Activated B cell treated with CpG ODN at 0.5 μM for 24 hours (primary cell): ENCODE measurements around the gene TXNRD2. TPM values are rescaled to one million over a fixed set of nuclear protein-coding genes. Genes with fewer than 3 reads are reported as not detected.
"Not testable (repeated sequence)": the region's sequence is repeated elsewhere in the genome, so short reads cannot be mapped to it uniquely, and the experiment has no call there.

Experiments used
- ATAC-seq: fragments of 200-7000 bp; cut with Tn5 transposase; one replicate; pipeline ENCODE4 v1.10.0; 2021; ENCODE audit warnings: low read depth, mild to moderate bottlenecking, moderate library complexity
- CTCF ChIA-PET: fragments of 350-600 bp; sonication (Branson Sonifier 250); formaldehyde crosslinking; loops from one replicate; lab custom pipeline; 2021; ENCODE audit warnings: antibody characterized with exemption; lab: Charles Lee
- POLR2A ChIA-PET: fragments of 350-600 bp; sonication (Branson Sonifier 250); formaldehyde crosslinking; loops from one replicate; lab custom pipeline; 2021; ENCODE audit warnings: antibody characterized with exemption; lab: Charles Lee
- DNase-seq: peaks from one replicate; pipeline ENCODE4 v3.0.0; 2022
- H3K27ac Mint-ChIP-seq: one replicate; pipeline ENCODE4 v1.8.0; 2020; ENCODE audit warnings: mixed read lengths
- H3K27me3 Mint-ChIP-seq: one replicate; pipeline ENCODE4 v1.8.0; 2021; ENCODE audit warnings: mixed read lengths
- H3K36me3 Mint-ChIP-seq: one replicate; pipeline ENCODE4 v1.8.0; 2021; ENCODE audit warnings: low read depth, mixed read lengths
- H3K4me1 Mint-ChIP-seq: one replicate; pipeline ENCODE4 v1.8.0; 2021; ENCODE audit warnings: mixed read lengths
- H3K4me3 Mint-ChIP-seq: one replicate; pipeline ENCODE4 v1.8.0; 2020; ENCODE audit warnings: mild to moderate bottlenecking, mixed read lengths
- H3K9me3 Mint-ChIP-seq: one replicate; pipeline ENCODE4 v1.8.0; 2020; ENCODE audit warnings: mixed read lengths
- intact Hi-C: fragments of 100-400 bp; cut with micrococcal nuclease; formaldehyde crosslinking; loops from one replicate; pipeline ENCODE4 v1.15.1; 2024
- total RNA-seq: library from RNA; stranded (reverse); gene quantifications from 2 replicates; pipeline ENCODE4 v1.2.3, GENCODE V29; 2022
- TF ChIP-seq, protein P1 (sequence below): fragments of 200-600 bp; IDR thresholded peaks from one replicate; pipeline ENCODE4 v1.8.0; 2022; ENCODE audit warnings: antibody characterized with exemption, mild to moderate bottlenecking

TXNRD2 gene
- total RNA-seq, 1 donor from 2014 or later = 31.2 TPM

DNA sequence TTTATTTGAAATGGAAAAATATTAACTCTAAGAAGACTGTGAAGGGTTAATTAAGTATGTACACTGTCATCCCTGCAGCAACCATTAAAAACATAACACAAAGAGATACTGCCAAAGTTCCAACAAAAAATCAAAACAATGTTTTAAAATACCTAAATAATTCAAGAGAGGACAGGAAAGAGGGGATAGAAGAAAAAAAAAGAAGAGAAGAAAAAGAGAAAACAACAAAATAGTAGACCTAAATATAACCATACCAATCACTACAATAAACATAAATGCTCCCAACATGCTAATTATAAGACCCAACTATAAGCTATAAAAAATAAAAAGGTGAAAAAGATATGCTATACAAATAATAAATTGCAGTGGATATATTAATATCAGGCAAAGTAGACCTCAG lies 107.0 kb downstream of the TXNRD2 start:
- no peak for ATAC-seq
- Mint-ChIP-seq H3K4me3 (no peak overlapping the region), H3K36me3 (no peaks in the 10 kb centered on the region), H3K4me1 (peaks cover 8% of the 10 kb centered on the region), H3K27ac (no peak overlapping the region), H3K9me3 (no peaks in the 10 kb centered on the region), H3K27me3 (no peaks in the 10 kb centered on the region)
- ChIA-PET POLR2A (no interaction called here), CTCF (no interaction called here)
- no peak for DNase-seq
- TF ChIP-seq, protein P1, sequence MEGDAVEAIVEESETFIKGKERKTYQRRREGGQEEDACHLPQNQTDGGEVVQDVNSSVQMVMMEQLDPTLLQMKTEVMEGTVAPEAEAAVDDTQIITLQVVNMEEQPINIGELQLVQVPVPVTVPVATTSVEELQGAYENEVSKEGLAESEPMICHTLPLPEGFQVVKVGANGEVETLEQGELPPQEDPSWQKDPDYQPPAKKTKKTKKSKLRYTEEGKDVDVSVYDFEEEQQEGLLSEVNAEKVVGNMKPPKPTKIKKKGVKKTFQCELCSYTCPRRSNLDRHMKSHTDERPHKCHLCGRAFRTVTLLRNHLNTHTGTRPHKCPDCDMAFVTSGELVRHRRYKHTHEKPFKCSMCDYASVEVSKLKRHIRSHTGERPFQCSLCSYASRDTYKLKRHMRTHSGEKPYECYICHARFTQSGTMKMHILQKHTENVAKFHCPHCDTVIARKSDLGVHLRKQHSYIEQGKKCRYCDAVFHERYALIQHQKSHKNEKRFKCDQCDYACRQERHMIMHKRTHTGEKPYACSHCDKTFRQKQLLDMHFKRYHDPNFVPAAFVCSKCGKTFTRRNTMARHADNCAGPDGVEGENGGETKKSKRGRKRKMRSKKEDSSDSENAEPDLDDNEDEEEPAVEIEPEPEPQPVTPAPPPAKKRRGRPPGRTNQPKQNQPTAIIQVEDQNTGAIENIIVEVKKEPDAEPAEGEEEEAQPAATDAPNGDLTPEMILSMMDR = no peak
- intact Hi-C loops = no loop called here

DNA sequence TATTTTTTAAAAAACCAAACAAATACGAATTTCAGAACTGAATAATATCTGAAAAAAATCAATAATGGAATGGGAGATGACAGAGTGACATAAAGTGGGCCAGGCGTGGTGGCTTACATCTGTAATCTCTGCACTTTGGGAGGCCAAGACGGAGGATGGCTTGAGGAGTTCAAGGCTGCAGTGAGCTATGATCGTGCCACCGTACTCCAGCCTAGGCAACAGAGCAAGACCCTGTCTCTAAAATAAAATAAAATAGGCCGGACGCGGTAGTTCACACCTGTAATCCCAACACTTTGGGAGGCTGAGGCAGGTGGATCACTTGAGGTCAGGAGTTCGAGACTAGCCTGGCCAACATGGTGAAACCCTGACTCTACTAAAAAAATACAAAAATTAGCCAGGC lies 108.3 kb downstream of the TXNRD2 start:
- H3K36me3 Mint-ChIP-seq, intact Hi-C loops, H3K27me3 Mint-ChIP-seq, H3K9me3 Mint-ChIP-seq, POLR2A ChIA-PET, DNase-seq, H3K27ac Mint-ChIP-seq, H3K4me3 Mint-ChIP-seq, H3K4me1 Mint-ChIP-seq, CTCF ChIA-PET, ATAC-seq: not testable (repeated sequence)

DNA sequence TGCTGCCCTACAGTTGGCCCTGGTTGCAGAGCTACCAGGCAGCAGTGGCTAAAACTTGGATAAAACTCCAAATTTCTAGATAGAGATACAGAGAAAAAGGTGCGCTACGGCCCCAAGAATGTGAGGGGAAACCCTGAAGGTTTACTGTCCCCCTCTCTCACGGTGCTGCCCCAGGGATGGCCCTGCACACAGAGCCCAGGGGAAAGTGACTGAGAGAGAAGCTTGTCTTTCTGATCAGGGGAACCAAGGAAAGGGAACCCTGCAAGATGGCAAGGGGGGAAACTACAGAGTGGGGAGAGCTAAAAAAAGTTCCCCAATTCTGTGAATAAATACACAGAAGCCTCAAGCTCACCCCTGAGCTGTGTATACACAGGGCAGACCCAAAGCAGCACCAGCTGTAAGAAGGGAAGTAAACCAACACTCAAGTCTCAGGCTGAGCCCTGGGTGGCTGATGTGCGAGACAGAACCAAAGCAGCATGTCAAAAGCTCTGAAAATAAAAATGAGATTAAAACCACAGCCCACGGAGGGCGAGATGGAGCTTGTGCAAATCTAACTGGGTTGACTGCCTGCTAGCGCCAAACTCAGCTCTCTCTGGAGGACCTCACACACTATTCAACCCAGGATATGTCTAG lies 109.0 kb downstream of the TXNRD2 start:
- H3K9me3 Mint-ChIP-seq = no peaks in the 10 kb centered on the region
- POLR2A ChIA-PET = no interaction called here
- CTCF ChIA-PET = no interaction called here

DNA sequence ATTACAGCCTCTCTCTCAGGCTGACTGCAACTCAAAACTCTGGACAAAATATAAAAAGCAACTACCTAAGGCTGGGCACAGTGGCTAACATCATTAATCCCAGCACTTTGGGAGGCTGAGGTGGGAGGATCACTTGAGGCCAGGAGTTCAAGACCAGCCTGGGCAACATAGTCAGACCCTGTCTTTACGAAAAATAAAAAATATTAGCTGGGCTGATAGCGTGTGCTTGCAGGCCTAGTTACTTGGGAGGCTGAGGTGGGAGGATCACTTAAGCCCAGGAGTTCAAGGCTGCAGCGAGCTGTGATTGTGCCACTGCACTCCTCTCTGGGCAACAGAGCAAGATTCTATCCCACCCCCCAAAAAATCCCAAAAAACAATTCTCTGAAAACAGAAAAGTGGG lies 109.6 kb downstream of the TXNRD2 start:
- H3K27me3 Mint-ChIP-seq, H3K36me3 Mint-ChIP-seq, H3K4me3 Mint-ChIP-seq, H3K27ac Mint-ChIP-seq, POLR2A ChIA-PET, H3K9me3 Mint-ChIP-seq, intact Hi-C loops, CTCF ChIA-PET, ATAC-seq, DNase-seq, H3K4me1 Mint-ChIP-seq: not testable (repeated sequence)

More for the DNA sequence above, 109.0 kb downstream of the TXNRD2 start:
- ATAC-seq (peak; percentile 37), DNase-seq (peak; percentile 3)
- Mint-ChIP-seq H3K27me3 (no peaks in the 10 kb centered on the region), H3K27ac (no peak overlapping the region), H3K36me3 (no peaks in the 10 kb centered on the region), H3K4me3 (no peak overlapping the region), H3K4me1 (peaks cover 8% of the 10 kb centered on the region)
- TF ChIP-seq, protein P1 = no peak
- intact Hi-C loops = no loop called here

DNA sequence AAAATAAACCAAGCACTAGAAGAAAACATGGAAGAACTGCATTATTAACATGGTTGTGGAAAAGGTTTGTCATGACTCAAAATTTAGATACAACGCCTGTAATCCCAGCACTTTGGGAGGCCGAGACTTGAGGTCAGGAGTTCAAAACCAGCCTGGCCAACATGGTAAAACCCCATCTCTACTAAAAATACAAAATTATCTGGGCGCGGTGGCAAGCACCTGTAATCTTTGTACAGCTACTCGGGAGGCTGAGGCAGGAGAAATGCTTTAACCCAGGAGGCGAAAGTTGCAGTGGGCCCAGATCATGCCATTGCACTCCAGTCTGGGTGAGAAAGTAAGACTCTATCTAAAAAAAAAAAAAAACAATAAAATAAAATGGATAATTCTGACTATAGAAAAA lies 110.6 kb downstream of the TXNRD2 start:
- ChIA-PET POLR2A (no interaction called here), CTCF (no interaction called here)
- peaks cover 8% of the 10 kb centered on the region for H3K4me1 Mint-ChIP-seq
- no peak overlapping the region for H3K27ac Mint-ChIP-seq
- H3K4me3 Mint-ChIP-seq = no peak overlapping the region
- intact Hi-C loops = no loop called here
- peaks cover 3% of the 10 kb centered on the region for H3K36me3 Mint-ChIP-seq
- H3K9me3 Mint-ChIP-seq = no peaks in the 10 kb centered on the region
- no peak for DNase-seq
- TF ChIP-seq, protein P1 = no peak
- no peaks in the 10 kb centered on the region for H3K27me3 Mint-ChIP-seq
- no peak for ATAC-seq

DNA sequence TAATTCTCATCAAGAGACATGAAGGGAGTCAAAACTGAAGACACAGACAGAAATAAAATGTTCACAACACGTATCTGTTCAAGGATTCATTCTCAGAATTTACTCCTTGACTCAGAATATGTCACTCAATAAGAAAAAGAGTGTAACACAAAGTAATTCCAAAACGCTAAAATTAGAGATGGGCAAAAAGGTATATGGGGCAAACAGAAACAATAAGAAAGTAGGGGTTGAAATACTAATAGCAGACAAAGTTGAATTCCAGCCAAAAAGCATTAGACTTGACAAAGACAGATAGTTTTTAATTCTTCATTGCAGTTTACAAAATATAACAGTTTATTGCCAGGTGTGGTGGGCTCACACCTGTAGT lies 113.6 kb downstream of the TXNRD2 start:
- TF ChIP-seq, protein P1 = no peak
- DNase-seq = no peak
- Mint-ChIP-seq H3K27me3 (no peaks in the 10 kb centered on the region), H3K4me3 (no peak overlapping the region), H3K9me3 (no peaks in the 10 kb centered on the region), H3K4me1 (peaks cover 8% of the 10 kb centered on the region), H3K27ac (no peak overlapping the region), H3K36me3 (peaks cover 3% of the 10 kb centered on the region)
- intact Hi-C loops = no loop called here
- POLR2A ChIA-PET = no interaction called here
- CTCF ChIA-PET = no interaction called here
- no peak for ATAC-seq
